ENCODE data around the gene C2CD4C.

C2CD4C gene

DNA sequence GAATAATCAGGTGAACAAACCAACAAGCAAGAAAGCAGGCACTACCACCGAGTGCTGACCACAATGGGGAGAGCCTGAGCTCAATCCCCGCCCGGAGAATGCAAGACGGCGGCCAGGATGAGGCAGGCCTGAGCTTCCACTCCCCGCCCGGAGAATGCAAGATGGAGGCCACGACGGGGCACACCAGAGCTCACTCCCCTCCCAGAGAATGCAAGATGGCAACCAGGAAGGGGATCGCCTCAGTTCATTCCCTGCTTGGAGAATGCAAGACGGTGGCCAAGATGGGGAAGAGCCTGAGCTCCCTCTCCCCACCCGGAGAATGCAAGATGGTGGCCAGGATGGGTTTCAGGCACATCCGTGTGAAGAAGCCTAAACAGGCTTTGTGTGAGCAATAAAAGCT, 39.7 kb downstream of the C2CD4C start:
- no peaks in the 10 kb centered on the region for H3K9me3 ChIP-seq (ENCODE audit: severe bottlenecking)
- H3K4me3 ChIP-seq (ENCODE audit: severe bottlenecking), result no peak overlapping the region
- H3K27me3 ChIP-seq (ENCODE audit: insufficient read depth, poor library complexity, severe bottlenecking), result no peaks in the 10 kb centered on the region
- H3K4me1 ChIP-seq (ENCODE audit: insufficient read depth, poor library complexity, severe bottlenecking), result peaks cover 4% of the 10 kb centered on the region
- H3K27ac ChIP-seq (ENCODE audit: poor library complexity, severe bottlenecking), result no peak overlapping the region
- TF ChIP-seq, protein P1, sequence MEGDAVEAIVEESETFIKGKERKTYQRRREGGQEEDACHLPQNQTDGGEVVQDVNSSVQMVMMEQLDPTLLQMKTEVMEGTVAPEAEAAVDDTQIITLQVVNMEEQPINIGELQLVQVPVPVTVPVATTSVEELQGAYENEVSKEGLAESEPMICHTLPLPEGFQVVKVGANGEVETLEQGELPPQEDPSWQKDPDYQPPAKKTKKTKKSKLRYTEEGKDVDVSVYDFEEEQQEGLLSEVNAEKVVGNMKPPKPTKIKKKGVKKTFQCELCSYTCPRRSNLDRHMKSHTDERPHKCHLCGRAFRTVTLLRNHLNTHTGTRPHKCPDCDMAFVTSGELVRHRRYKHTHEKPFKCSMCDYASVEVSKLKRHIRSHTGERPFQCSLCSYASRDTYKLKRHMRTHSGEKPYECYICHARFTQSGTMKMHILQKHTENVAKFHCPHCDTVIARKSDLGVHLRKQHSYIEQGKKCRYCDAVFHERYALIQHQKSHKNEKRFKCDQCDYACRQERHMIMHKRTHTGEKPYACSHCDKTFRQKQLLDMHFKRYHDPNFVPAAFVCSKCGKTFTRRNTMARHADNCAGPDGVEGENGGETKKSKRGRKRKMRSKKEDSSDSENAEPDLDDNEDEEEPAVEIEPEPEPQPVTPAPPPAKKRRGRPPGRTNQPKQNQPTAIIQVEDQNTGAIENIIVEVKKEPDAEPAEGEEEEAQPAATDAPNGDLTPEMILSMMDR (IDR thresholded peaks at IDR 0.05; ENCODE audit: poor library complexity, severe bottlenecking), result no peak
- ATAC-seq (ENCODE audit: low read depth) (no peak), DNase-seq (ENCODE audit: low spot score) (peak; percentile 23)
- H3K36me3 ChIP-seq (ENCODE audit: low read depth), result no peaks in the 10 kb centered on the region

DNA sequence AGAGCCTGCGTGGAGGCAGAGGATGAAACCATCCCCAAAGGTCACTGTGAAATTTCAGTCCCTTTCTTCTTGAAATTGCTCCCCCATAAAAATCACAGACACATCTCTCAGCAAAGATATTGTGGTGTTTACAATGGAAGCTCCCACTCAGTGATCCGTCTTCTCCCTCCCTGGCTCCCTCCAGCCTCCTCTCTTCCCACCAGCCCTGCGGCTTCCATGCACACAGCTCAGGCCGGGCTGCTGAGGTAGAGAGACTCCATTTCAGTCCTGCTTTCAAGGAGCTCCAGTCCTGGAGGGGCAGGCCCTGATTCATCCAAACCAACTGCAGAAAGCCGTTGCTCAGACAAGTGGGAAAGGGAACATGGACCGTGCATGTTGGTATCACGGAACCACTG, 40.3 kb downstream of the C2CD4C start:
- Histone ChIP-seq H3K4me1 (ENCODE audit: insufficient read depth, poor library complexity, severe bottlenecking) (no peaks in the 10 kb centered on the region), H3K27ac (ENCODE audit: poor library complexity, severe bottlenecking) (no peak overlapping the region), H3K9me3 (ENCODE audit: severe bottlenecking) (no peaks in the 10 kb centered on the region), H3K4me3 (ENCODE audit: severe bottlenecking) (no peak overlapping the region), H3K27me3 (ENCODE audit: insufficient read depth, poor library complexity, severe bottlenecking) (no peaks in the 10 kb centered on the region), H3K36me3 (ENCODE audit: low read depth) (no peaks in the 10 kb centered on the region)
- no peak for ATAC-seq (ENCODE audit: low read depth)
- TF ChIP-seq, protein P1 (IDR thresholded peaks at IDR 0.05; ENCODE audit: poor library complexity, severe bottlenecking), result no peak
- DNase-seq (ENCODE audit: low spot score), result peak; percentile 7

DNA sequence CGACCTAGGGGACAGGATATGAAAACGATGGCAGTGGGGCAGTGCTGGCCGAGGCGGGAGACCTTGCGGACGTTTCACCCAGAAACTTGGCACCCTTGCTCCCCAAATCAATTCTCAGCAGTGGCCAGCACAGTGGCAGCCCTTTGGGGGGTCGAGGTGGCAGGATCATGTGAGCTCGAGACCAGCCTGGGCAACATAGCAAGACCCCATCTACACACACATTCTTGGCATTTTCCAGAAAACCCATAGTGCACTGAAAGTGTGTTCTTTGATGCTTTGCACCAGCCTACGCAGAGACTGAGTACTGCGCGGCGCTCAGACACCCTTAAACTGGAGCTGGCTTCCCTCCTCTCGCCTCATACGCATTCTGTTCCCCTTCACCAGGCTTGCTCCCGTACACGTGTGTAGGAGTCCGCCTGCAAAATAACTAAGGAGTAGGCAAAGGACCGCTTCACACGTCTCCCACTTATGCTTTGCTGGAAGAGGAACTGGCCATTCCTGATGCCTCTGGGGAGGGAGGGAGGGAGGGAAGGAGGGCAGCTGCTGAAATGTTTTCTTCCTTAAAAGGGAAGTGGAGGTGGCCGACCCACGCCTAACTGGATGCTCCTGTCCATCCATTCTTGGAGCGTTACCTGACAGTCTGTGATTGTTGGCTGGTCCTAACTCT, 40.9 kb downstream of the C2CD4C start:
- no peaks in the 10 kb centered on the region for H3K27me3 ChIP-seq (ENCODE audit: insufficient read depth, poor library complexity, severe bottlenecking)
- peak; percentile 12 for DNase-seq (ENCODE audit: low spot score)
- no peaks in the 10 kb centered on the region for H3K9me3 ChIP-seq (ENCODE audit: severe bottlenecking)
- TF ChIP-seq, protein P1 (IDR thresholded peaks at IDR 0.05; ENCODE audit: poor library complexity, severe bottlenecking), result no peak
- no peaks in the 10 kb centered on the region for H3K4me1 ChIP-seq (ENCODE audit: insufficient read depth, poor library complexity, severe bottlenecking)
- ATAC-seq (ENCODE audit: low read depth), result no peak
- H3K27ac ChIP-seq (ENCODE audit: poor library complexity, severe bottlenecking), result no peak overlapping the region
- H3K36me3 ChIP-seq (ENCODE audit: low read depth), result no peaks in the 10 kb centered on the region
- no peak overlapping the region for H3K4me3 ChIP-seq (ENCODE audit: severe bottlenecking)

DNA sequence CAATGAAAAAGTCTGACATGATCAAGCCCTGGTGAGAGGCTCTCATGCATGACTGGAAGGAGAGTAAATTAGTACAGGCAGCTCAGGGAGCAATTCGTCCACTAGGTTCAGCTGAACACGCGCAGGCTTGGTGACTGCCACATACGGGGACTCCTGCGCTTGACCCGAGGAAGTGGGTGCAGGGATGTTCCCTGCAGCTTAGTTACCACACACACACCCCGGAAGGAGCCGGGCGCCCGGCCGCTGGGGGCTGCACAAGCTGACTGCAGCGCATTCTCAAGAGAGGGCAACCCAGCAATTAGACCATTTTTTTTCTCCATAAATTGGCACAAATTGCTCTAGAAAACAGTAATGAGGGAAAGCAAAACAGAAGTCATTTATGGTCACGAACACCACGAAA, 41.4 kb downstream of the C2CD4C start:
- peak; percentile 23 for DNase-seq (ENCODE audit: low spot score)
- H3K9me3 ChIP-seq (ENCODE audit: severe bottlenecking), result no peaks in the 10 kb centered on the region
- no peaks in the 10 kb centered on the region for H3K27me3 ChIP-seq (ENCODE audit: insufficient read depth, poor library complexity, severe bottlenecking)
- no peaks in the 10 kb centered on the region for H3K4me1 ChIP-seq (ENCODE audit: insufficient read depth, poor library complexity, severe bottlenecking)
- no peaks in the 10 kb centered on the region for H3K36me3 ChIP-seq (ENCODE audit: low read depth)
- ATAC-seq (ENCODE audit: low read depth), result no peak
- no peak overlapping the region for H3K27ac ChIP-seq (ENCODE audit: poor library complexity, severe bottlenecking)
- TF ChIP-seq, protein P1 (IDR thresholded peaks at IDR 0.05; ENCODE audit: poor library complexity, severe bottlenecking), result no peak
- H3K4me3 ChIP-seq (ENCODE audit: severe bottlenecking), result no peak overlapping the region

DNA sequence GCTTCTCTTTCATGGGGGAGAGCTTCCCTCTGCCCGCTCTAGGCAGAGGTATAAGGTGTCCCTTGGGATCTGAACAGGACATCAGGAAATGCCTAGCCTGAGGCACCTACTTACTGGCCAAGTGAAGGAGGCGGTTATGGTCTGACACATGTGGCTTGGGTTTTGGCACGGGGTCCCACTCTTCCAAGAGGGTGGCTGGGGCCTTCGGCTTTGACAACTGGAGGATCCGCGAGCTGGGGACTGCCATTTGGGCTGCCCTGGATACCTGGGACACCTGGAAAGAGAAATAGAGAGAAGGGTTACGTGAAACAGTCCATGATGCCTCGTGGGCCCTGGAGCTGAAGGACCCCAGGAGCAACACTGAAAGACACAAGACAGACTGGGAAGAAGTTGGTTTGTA, 42.0 kb downstream of the C2CD4C start:
- Histone ChIP-seq H3K4me3 (ENCODE audit: severe bottlenecking) (no peak overlapping the region), H3K27ac (ENCODE audit: poor library complexity, severe bottlenecking) (no peak overlapping the region), H3K27me3 (ENCODE audit: insufficient read depth, poor library complexity, severe bottlenecking) (no peaks in the 10 kb centered on the region), H3K36me3 (ENCODE audit: low read depth) (no peaks in the 10 kb centered on the region), H3K9me3 (ENCODE audit: severe bottlenecking) (no peaks in the 10 kb centered on the region), H3K4me1 (ENCODE audit: insufficient read depth, poor library complexity, severe bottlenecking) (no peaks in the 10 kb centered on the region)
- TF ChIP-seq, protein P1 (IDR thresholded peaks at IDR 0.05; ENCODE audit: poor library complexity, severe bottlenecking), result no peak
- peak; percentile 11 for DNase-seq (ENCODE audit: low spot score)
- no peak for ATAC-seq (ENCODE audit: low read depth)
